Thyroid gland (tissue), 4 donors: ENCODE data around the gene AURKB. TPM values are rescaled to one million over a fixed set of nuclear protein-coding genes. Genes with fewer than 3 reads are reported as not detected.

ENCODE experiments used
- DNase-seq, 2 donors: peaks; one replicate each; pipeline ENCODE4 v3.0.0-alpha.2; 2019
- H3K27ac ChIP-seq, 3 donors: fragments of 200-600 bp; sonication (generic); 1 replicate in 2 of 3; 2 replicates in 1 of 3; pipeline ENCODE4 v1.5.1; 2016 to 2019; ENCODE audit warnings: mild to moderate bottlenecking in 1 of 3, moderate library complexity in 1 of 3
- H3K27me3 ChIP-seq: fragments of 200-600 bp; sonication (generic); one replicate; pipeline ENCODE4 v1.5.1; 2019
- H3K36me3 ChIP-seq, 2 donors: fragments of 200-600 bp; sonication (generic); one replicate each; pipeline ENCODE4 v1.5.1; 2016 to 2019
- H3K4me1 ChIP-seq, 2 donors: fragments of 200-600 bp; sonication (generic); one replicate each; pipeline ENCODE4 v1.5.1; 2017 to 2019
- H3K4me3 ChIP-seq, 3 donors: fragments of 200-600 bp; sonication (generic); replicated peaks in 1 of 3; 1 replicate in 2 of 3; 2 replicates in 1 of 3; pipeline ENCODE4 v1.5.1; 2016; ENCODE audit warnings: mild to moderate bottlenecking in 1 of 3
- H3K9me3 ChIP-seq: fragments of 200-600 bp; sonication (generic); one replicate; pipeline ENCODE4 v1.5.1; 2017
- POLR2A ChIP-seq, 2 donors: fragments of 450-650 bp; IDR thresholded peaks; one replicate each; pipeline ENCODE4 v1.6.1; 2017; ENCODE audit warnings: antibody characterized with exemption in 2 of 2, mild to moderate bottlenecking in 2 of 2, moderate library complexity in 1 of 2
- WGBS, 2 donors: methylation state at CpG; one replicate each; pipeline ENCODE4 v1.1.5; 2017; 5-methylcytosine and 5-hydroxymethylcytosine counted together
- intact Hi-C: fragments of 100-400 bp; cut with DNase I; formaldehyde crosslinking; loops from one replicate; pipeline ENCODE4 v1.15.1; 2023
- total RNA-seq, 4 donors: library from RNA; depleted of rRNA; stranded (reverse); fragments of >200 nt; gene quantifications; one replicate each; pipeline ENCODE4 v1.2.3, GENCODE V29; 2016
- TF ChIP-seq, protein P1 (sequence below), 6 experiments: fragments of 200-600 bp in 3 of 6; fragments of 450-650 bp in 3 of 6; sonication (generic) in 3 of 6; IDR thresholded peaks; one replicate each; pipeline ENCODE4 v1.5.1; 2016 to 2019; ENCODE audit warnings: antibody characterized with exemption in 6 of 6, mild to moderate bottlenecking in 2 of 6, inconsistent platforms in 1 of 6, moderate library complexity in 1 of 6

AURKB gene
- total RNA-seq, 4 donors from 2014 or later = 6.0 TPM; not detected in 3

GRCh38 chr17:8234361-8235270, 24.2 kb upstream of the AURKB start:
- Histone ChIP-seq H3K4me3 (no peak overlapping the region), H3K9me3 (no peaks in the 10 kb centered on the region), H3K36me3 (peaks cover 77 to 84% of the 10 kb centered on the region in 2 donors), H3K4me1 (no peaks in the 10 kb centered on the region), H3K27me3 (no peaks in the 10 kb centered on the region), H3K27ac (no peak overlapping the region)
- WGBS, 2 donors = 90 to 94% methylated on average over 21 of the region's 21 CpGs
- intact Hi-C loops = no loop called here
- no peak for TF ChIP-seq POLR2A (IDR thresholded peaks at IDR 0.05)
- TF ChIP-seq, protein P1, sequence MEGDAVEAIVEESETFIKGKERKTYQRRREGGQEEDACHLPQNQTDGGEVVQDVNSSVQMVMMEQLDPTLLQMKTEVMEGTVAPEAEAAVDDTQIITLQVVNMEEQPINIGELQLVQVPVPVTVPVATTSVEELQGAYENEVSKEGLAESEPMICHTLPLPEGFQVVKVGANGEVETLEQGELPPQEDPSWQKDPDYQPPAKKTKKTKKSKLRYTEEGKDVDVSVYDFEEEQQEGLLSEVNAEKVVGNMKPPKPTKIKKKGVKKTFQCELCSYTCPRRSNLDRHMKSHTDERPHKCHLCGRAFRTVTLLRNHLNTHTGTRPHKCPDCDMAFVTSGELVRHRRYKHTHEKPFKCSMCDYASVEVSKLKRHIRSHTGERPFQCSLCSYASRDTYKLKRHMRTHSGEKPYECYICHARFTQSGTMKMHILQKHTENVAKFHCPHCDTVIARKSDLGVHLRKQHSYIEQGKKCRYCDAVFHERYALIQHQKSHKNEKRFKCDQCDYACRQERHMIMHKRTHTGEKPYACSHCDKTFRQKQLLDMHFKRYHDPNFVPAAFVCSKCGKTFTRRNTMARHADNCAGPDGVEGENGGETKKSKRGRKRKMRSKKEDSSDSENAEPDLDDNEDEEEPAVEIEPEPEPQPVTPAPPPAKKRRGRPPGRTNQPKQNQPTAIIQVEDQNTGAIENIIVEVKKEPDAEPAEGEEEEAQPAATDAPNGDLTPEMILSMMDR (IDR thresholded peaks at IDR 0.05) = no peak
- no peak for DNase-seq

- no peaks in the 10 kb centered on the region for H3K27me3 ChIP-seq
- H3K9me3 ChIP-seq = no peaks in the 10 kb centered on the region
- no peak for TF ChIP-seq POLR2A (IDR thresholded peaks at IDR 0.05)
- TF ChIP-seq, protein P1 (IDR thresholded peaks at IDR 0.05) = no peak
- no peak overlapping the region for H3K27ac ChIP-seq
- 95 to 96% methylated on average over 10 of the region's 10 CpGs for WGBS, 2 donors
- DNase-seq = no peak
- H3K36me3 ChIP-seq = peaks cover 83 to 93% of the 10 kb centered on the region in 2 donors
- no peak overlapping the region for H3K4me3 ChIP-seq
- intact Hi-C loops = no loop called here
- no peaks in the 10 kb centered on the region for H3K4me1 ChIP-seq
These were observed 21.3 kb upstream of the AURKB start for GRCh38 chr17:8231701-8232100.

DNA sequence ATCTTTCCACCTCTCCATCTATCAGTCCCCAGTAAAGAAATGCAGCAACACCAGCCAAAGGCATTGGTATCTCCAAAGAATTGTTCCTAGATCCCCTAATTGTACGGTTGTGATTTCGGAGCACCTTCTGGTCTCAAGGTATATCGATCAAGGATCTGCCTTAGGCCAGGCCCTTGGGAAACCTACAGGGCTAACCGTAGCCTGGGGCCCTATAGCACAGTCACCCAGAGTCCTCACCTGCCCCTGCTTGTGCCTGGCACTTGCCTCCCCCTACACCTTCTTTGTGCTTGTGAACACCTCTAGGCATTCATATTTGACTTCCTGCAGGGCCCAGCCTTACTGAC, 16.8 kb upstream of the AURKB start:
- intact Hi-C loops = loop anchor here (10.0 kb wide), 2 partner anchors 68 to 102 kb away; partner anchors contain the start of genes HES7 and SLC25A35
- DNase-seq = no peak
- 80 to 83% methylated on average over 4 of the region's 4 CpGs for WGBS, 2 donors
- peaks cover 43 to 52% of the 10 kb centered on the region in 2 donors for H3K36me3 ChIP-seq
- H3K4me1 ChIP-seq = peaks cover 8 to 12% of the 10 kb centered on the region in 2 donors
- TF ChIP-seq, protein P1 (IDR thresholded peaks at IDR 0.05) = no peak
- TF ChIP-seq POLR2A (IDR thresholded peaks at IDR 0.05) = no peak
- no peaks in the 10 kb centered on the region for H3K9me3 ChIP-seq
- H3K27me3 ChIP-seq = no peaks in the 10 kb centered on the region
- H3K27ac ChIP-seq = peak overlapping the region in 2 of 3 donors; percentile 32 to 59
- H3K4me3 ChIP-seq = no peak overlapping the region

DNA sequence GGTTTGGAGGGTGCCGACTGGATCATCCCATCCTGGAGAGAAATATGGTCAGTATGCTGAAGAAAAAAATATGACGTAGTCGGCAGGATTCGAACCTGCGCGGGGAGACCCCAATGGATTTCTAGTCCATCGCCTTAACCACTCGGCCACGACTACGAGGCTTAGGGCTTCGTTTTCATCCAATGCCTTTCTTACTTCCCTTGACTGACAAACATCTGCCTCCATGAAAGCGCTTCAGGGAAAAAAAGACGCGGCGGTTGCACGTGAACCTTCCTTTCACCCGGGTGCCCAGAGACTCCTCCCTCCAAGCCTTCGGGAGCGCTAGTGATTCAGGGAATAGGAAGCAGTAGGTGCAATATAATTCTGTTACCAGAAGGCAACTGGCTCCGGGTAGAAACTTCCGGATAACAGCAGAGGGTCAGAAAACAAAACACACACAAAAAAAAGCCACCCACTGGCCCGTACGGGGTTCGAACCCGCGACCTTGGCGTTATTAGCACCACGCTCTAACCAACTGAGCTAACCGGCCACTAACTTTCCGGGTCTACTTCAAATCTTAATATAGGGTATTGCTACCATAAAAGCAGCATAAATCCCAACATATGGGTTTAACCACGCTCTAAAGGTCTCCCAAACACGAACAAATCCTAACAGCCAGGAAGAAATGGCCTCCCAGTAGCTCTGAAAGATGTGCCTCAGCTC, 16.3 kb upstream of the AURKB start:
- H3K27ac ChIP-seq = peak overlapping the region; percentile 23 to 59 (median 32)
- H3K9me3 ChIP-seq = no peaks in the 10 kb centered on the region
- no peak overlapping the region for H3K4me3 ChIP-seq
- intact Hi-C loops = loop anchor here (10.0 kb wide), 2 partner anchors 68 to 102 kb away; partner anchors contain the start of genes HES7 and SLC25A35
- DNase-seq = peak; percentile 52 to 66
- H3K4me1 ChIP-seq = peaks cover 8 to 12% of the 10 kb centered on the region in 2 donors
- 11 to 15% methylated on average over 30 to 32 of the region's 32 CpGs for WGBS, 2 donors
- TF ChIP-seq, protein P1 (IDR thresholded peaks at IDR 0.05) = no peak
- no peak for TF ChIP-seq POLR2A (IDR thresholded peaks at IDR 0.05)
- H3K36me3 ChIP-seq = peaks cover 38 to 47% of the 10 kb centered on the region in 2 donors
- H3K27me3 ChIP-seq = no peaks in the 10 kb centered on the region
